HG03066 (cell line): ENCODE results near the gene INO80.
"Not testable (repeated sequence)": the region's sequence is repeated elsewhere in the genome, so short reads cannot be mapped to it uniquely, and the experiment has no call there.

Source experiments
- ATAC-seq: cut with Tn5 transposase; IDR thresholded peaks from one replicate; pipeline ENCODE4 v1.9.1; 2021; ENCODE audit warnings: low read depth; ENCODE audit not compliant: unreplicated experiment

The INO80 gene

DNA sequence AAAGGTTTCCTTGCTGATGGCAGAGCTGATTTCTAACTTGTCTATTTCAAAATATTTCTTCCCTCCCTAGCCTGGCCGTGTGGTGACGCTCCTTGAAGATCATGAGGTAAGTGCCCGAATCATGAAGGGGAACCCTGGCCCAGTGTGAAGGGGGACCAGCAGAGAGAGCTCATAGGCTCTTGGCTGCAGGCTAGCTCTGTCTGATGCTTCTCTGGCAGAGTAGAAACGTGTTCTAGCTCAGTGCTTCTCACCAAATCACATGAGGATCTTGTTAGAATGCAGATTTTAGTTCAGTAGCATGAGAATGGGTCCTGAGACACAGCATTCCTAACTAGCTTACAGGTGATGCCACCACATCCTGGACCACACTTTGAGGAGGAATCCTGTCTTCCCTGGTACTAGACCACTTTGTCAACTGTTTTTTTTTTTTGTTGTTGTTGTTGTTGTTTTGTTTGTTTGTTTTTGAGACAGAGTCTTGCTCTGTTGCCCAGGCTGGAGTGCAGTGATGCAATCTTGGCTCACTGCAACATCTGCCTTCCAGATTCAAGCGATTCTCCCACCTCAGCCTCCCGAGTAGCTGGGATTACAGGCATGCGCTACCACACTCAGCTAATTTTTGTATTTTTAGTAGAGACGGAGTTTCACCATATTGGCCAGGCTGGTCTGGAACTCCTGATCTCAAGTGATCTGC lies 161.8 kb downstream of the INO80 start:
- ATAC-seq: not testable (repeated sequence)

DNA sequence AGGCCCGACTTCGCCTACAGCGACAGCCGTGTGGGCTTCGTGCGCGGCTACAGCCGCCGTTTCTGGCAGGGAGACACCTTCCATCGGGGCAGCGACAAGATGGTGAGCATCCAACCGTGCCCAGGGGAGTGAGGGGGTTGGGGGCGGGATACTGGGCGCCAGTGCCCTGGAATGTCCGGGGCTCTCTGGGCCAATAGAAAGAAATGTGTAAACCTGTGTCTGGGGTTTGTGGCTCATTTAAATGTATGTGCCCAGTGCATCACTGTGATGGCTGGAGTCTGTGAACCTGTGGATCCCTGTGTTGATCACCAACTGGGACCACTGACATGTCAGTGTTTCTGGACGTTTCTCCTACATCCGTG lies 162.4 kb downstream of the INO80 start:
- ATAC-seq: peak; percentile 3

DNA sequence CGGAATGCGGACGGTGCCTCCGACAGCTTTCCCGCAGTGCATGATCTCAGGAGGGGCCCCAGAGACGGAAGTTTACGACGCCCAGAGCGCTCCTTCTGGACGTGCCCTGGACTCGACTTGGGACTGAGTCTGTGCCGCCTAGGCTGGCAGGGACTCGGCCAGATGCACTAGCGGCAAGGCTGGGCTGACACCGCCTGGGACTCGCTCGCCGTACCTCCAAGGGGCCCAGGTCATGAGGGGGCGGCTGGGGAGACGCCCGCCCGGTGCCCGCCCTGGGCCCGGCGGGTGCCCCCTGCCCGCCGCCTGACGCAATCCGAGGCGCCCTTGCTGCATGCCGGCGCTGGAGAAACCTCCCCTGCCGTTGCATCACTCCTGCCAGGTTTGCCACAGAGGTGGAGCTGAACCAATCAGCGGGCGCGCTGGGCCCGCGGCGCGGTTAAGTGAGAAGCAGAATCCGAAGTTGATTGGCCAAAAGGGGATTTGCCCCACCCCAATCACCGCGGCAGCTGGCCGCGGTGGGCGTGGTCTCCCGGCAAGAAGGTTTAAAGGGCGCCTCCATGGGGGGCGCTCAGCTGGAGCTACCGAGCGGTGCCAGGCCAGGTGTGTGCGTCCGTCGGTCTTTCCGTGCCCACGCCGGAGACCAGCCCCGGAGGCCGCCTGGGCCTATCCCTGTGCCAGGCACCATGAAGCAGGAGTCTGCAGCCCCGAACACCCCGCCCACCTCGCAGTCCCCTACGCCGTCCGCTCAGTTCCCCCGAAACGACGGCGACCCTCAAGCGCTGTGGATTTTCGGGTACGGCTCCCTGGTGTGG lies 163.0 kb downstream of the INO80 start, which contains the start of gene CHAC1:
Gene CHAC1, plus strand, starts transcription at position 571 of the 812 bp plus-strand sequence. Its CDS starts 113 bp downstream, at position 684.
- ATAC-seq: peak; percentile 96

DNA sequence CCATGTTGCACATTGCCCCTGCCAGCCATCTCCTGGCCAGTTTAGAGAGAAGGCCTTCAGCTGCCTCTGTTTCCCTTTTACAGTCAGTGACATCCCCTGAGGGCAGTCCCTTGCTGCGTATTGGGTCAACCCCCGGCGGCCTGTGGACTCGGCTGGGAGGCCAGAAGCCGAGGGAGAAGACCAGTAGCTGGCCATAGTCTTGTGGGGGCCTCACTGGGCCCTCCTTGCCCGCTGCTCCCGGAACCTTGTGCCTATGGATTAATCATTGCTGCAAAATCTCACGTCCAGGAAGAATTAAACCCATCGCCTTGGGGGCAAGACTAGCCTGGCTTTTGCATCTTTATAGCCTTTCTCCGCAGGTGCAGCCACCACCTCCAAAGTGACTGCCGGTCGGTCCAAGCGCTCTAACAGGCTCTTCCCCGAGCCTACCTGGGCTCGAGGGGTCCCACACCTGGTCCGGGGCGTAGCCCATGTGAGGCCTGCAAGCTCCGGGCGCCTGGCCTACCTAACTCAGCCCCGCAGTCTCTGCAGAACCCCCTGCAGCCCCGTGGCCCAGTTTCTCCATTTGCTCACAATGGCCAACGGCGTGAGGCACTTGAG lies 163.7 kb downstream of the INO80 start:
- no peak for ATAC-seq

DNA sequence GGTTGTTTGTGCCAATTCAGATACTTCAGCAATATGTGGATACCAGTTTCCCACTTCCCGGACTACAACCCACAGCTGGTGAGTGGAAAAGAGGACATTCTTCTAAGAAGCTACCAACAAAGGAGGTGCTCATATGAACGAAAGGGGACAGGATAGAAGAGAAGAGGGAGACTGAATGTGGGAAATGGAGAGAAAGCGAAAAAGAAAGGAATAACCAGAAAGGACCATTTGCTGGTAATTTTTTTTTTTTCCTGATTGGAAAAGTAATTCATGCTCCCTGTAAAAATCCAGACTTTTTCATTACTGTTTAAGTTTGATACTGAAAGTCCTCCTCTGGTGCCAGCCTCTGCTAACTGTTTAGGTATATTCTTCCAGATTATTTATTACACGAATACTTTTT lies 164.3 kb downstream of the INO80 start:
- ATAC-seq: no peak

DNA sequence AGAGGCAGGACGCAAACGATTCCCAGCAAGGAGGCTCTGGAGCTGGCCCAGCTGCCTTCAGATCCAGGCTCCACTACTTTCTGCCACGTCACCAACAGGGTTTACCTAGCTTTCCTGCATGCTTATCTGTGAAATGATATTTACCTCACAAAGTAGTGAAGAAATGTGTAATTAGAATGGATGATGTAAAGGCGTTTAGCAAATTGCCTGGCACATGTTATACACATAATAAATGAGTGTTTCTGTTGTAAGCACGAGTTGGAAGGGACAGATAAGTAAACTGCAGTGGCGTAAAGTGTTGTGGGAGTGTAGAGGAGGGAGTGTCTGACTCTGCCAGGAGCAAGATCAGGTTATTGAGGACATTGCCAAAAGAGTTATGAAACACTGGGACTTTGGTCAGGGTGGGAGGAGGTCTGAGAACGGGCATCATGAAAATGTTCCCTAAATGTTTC lies 166.3 kb downstream of the INO80 start:
- no peak for ATAC-seq

DNA sequence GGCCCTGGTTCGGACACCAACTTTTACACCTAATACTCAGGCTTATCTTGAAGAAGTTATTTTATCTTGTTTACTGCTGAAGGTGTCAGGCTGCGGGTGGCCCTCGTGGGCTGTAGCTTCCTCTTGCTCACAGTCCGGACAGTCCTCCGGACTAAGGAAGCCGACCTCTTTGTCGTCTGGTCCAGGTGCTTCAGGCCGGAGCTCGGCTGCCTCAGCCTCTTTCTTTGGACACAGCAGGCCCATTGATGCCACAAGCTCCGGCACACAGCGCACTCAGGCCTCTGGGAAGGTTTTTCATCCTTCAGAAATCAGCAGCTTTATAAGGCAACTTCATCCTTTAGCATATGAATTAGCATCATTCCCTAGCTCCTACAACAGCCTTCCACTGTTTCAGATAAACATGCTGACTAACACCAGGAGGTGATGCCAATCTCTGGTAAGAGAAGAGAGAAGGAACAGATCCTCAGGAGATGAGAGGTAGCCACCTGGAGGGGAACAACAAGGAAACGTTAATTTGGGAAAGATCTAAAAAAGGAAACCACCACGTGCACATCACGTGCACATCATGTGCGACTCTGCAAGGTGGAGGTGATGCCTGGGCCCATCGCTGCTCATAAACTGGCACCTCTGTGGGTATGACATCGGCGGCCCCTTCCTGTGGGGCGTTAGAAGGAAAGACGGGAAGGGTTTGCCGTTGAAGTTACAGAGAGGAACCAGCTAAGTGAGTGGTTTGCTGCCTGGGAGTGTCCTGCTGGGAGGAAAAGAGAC lies 167.2 kb downstream of the INO80 start:
- no peak for ATAC-seq

DNA sequence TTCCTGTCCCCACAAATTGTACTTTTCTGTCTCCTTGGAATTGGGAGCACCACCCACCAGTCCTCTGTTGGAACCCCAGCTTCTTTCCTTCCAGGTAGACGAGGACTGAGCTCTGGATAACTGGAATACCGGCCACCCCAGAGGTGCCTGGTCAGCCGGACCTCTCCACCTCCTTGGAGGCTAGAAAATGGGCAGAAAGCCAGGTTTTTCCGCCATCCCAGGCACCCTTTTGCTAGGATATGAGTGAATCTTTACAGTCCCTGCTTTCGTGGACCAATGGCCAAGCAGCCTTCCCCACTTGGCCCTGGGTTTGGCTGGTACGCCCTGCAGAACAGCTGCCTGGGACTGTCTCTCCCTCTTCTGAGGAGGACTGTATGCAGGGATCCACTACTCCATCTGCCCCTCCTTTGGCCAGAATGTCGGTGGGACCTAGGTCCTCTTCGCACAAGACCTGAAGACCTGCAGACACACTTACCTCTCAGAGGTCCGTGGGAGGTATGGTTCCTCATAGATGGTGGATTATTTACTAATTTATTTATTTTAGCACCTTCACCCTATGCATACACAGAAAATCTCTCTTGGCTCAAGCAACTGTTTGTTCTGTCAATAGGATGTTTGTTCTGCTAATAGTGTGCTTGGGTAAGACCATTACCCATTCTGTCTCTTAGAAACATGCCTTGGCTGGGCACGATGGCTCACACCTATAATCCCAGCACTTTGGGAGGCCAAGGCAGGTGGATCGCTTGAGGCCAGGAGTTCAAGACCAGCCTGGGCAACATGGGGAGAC lies 171.4 kb downstream of the INO80 start:
- no peak for ATAC-seq

DNA sequence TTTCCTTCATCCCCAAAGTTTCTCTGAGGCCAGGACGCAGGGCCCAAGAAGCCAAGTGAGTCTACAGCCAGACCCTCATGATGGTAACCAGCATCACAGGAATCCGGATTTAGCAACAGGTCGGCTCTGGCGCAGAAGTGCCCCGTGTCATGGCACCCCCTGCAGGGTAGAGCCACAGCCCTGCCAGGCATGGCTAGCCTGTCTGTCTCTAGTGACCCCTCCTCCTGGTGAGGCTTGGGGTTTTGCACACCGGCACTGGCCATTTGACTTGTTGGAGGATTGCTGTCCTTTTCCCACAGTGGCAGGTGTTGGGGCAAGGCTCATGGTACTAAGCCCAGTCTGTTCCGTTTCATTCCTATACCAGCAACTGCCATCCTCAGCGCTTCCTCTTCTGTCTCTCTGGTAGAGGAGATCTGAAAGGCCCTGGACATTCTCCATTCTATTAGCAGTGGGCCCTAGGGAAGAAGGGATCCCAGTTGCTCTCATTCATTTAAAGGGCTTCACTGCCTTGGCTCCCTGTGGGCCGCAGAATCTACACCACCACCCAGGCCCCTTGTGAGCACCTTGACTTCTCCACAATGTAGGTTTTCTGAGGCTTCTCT lies 172.2 kb downstream of the INO80 start:
- no peak for ATAC-seq

DNA sequence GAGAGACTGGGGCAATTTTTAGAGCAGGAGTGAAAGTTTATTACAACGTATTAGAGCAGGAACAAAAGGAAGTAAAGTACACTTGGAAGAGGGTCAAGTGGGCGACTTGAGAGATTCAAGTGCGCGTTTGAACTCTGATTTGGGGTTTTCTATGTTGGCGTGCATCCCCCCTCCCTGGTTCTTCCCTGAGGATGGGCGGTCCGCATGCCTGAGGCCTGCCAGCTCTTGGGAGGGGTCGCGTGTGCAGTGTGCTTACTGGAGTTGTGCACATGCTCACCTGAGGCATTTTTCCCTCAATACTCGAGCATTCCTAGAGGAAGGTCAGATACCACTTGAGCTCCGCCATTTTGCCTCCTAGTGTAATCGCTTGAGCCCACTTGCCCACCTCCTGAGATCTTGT lies 173.2 kb downstream of the INO80 start:
- no peak for ATAC-seq

DNA sequence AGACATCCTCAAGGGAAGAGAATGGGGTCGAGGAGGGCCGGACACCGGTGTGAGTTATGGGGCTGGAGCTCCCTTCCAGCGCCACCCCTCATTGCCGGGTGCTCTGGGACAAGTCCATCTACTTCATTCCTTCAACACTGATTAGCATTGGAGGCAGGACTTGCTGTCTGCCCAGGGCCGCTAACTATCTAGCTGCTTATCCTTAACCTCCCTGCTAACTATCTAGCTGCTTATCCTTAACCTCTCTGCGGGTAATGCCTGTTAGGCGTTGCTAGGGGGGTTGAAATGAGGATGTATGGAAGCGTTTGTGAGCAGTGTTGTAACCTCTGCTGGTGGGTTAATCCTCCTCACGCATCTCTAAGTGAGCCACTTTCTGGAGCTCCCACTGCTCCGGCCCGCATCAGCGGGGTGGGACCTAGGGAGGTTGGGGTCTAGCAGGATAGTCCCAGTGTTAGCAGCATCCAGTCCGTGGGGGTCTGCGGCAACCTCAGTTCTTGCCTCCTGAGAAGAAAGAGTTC lies 173.7 kb downstream of the INO80 start:
- ATAC-seq: no peak

DNA sequence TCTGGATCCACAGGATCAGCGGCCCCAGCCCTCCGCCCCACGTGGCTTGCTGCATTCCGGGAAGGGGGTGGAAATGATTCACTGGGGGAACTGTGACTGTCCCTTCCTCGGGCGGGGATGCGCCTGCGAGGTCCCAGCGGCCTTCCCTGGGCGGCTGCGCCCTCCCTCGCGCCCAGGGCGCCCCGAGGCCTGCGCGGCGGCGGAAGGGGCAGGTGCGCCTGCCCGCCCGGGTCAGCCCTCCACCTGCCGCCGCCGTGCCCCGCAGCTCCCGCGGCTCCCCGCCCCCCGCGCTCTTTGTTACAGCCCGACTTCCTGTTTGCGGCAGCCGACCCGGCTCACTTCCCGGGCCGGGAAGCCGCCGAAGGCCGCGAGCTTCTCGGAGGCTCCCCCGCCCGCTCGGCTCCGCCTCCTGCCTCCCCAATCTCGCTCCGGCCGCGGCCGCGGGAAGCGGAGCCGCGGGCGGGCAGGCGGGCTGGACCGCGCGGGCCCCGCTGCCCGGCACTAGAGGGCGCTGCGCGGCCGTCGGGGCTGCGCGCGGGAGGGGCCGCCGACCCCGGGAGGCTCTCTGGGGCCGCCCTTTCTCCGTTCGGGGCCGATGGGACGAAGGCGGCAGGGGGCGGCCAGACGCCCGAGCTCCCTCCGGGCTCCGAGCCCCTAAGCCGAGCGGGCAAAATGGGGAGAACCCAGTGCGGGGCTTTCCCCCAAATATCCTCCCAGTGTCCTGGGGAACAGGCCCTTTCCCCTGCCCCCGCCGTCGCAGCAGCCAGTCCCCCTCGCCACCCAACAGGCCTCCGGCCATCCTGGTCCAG lies 174.3 kb downstream of the INO80 start:
- ATAC-seq: peak; percentile 73

DNA sequence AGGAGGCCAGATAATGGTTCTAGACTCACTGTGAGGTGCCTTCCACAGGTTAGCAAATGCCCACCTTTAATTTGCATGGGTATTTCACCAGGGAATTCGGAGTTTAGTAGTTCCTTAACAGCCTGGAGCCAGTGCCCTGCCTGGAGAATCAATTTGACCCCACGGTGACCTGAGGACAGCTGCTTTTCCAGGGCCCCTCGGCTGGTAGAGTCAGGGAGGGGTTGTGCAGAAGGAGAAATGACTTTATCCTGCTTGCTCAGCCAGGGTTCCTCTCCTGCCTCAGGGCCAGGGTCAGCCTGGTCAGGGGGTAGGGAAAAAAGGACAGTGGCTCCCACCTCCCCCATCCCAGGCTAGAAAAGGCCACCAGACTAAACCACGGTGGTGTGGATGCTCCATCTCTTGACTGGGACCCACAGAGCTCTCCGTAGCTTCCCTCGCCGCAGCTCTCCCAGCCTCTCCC lies 175.0 kb downstream of the INO80 start:
- no peak for ATAC-seq

DNA sequence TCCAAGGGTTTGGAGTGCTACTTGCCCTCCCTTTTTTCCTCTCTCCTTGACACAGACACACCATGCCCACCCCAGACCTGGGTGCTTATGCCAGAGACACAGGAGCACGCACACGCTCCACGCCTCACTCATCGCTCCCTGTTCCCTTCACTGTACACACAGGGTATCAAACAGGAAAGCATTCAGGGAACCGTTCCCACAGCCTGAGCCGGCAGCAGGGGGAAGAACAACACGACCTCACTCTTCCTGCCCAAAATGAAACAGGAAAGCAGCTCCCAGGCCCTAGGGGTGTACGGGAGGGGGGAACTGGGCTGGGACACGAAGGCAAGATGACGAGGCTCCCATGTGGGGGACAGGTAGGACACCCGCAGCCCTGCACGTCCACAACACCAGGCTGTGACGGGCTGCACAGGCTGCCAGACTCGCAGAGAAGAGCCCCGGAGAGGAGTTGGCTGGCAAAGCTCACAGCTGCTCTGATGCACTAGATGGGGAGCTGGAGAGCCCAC lies 175.7 kb downstream of the INO80 start:
- no peak for ATAC-seq

DNA sequence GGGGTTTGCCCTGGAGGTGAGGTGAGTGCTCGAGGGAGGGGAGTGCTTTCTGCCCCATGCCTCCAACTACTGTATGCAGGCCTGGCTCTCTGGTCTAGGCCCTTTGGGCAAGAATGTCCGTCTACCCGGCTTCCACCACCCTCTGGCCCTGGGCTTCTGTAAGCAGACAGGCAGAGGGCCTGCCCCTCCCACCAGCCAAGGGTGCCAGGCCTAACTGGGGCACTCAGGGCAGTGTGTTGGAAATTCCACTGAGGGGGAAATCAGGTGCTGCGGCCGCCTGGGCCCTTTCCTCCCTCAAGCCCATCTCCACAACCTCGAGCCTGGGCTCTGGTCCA lies 177.6 kb downstream of the INO80 start:
- ATAC-seq: no peak

DNA sequence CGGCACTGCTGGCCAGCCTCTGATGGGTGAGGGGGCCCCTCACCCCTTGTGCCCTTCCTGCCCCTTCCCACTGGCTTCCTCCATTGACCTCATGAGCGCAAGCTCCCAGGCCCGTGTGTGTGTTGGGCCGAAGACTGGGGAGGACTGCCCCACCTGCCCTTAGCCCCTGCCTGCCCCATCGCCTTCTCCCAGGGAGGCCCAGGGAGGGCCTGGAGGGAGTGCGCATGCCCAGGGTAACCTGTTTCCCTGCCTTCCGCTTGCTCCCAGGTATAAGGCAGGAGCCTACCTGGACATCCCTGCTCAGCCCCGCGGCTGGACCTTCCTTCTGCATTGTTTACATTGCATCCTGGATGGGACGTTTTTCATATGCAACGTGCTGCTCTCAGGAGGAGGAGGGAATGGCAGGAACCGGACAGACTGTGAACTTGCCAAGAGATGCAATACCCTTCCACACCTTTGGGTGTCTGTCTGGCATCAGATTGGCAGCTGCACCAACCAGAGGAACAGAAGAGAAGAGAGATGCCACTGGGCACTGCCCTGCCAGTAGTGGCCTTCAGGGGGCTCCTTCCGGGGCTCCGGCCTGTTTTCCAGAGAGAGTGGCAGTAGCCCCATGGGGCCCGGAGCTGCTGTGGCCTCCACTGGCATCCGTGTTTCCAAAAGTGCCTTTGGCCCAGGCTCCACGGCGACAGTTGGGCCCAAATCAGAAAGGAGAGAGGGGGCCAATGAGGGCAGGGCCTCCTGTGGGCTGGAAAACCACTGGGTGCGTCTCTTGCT lies 178.1 kb downstream of the INO80 start:
- ATAC-seq: no peak
